Measurements from ENCODE around the gene CPEB3.

Gene CPEB3

GRCh38 chr10:92082583-92083280 is 208.1 kb downstream of the CPEB3 start:
- TF ChIP-seq CTCF (IDR thresholded peaks at IDR 0.05) (no peak), ZFX (IDR thresholded peaks at IDR 0.05; ENCODE audit: borderline replicate concordance) (no peak)
- no peak overlapping the region for H3K27ac ChIP-seq

- TF ChIP-seq CTCF (IDR thresholded peaks at IDR 0.05) (no peak), ZFX (IDR thresholded peaks at IDR 0.05; ENCODE audit: borderline replicate concordance) (no peak)
- H3K27ac ChIP-seq = no peak overlapping the region
These were observed 209.2 kb downstream of the CPEB3 start for GRCh38 chr10:92081641-92082040.

GRCh38 chr10:92080244-92080643 is 210.6 kb downstream of the CPEB3 start:
- no peak for TF ChIP-seq ZFX (IDR thresholded peaks at IDR 0.05; ENCODE audit: borderline replicate concordance)
- no peak for TF ChIP-seq CTCF (IDR thresholded peaks at IDR 0.05)
- no peak overlapping the region for H3K27ac ChIP-seq

GRCh38 chr10:92079003-92079402 is 211.9 kb downstream of the CPEB3 start:
- TF ChIP-seq CTCF (IDR thresholded peaks at IDR 0.05) (no peak), ZFX (IDR thresholded peaks at IDR 0.05; ENCODE audit: borderline replicate concordance) (no peak)
- no peak overlapping the region for H3K27ac ChIP-seq

GRCh38 chr10:92076722-92077121 is 214.2 kb downstream of the CPEB3 start:
- no peak overlapping the region for H3K27ac ChIP-seq
- TF ChIP-seq CTCF (IDR thresholded peaks at IDR 0.05) (no peak), ZFX (IDR thresholded peaks at IDR 0.05; ENCODE audit: borderline replicate concordance) (no peak)

- TF ChIP-seq ZFX (IDR thresholded peaks at IDR 0.05; ENCODE audit: borderline replicate concordance) = no peak
- no peak for TF ChIP-seq CTCF (IDR thresholded peaks at IDR 0.05)
These were observed 215.0 kb downstream of the CPEB3 start for GRCh38 chr10:92075829-92076228.

GRCh38 chr10:92074126-92074887 is 216.6 kb downstream of the CPEB3 start:
- TF ChIP-seq ZFX (IDR thresholded peaks at IDR 0.05; ENCODE audit: borderline replicate concordance) = no peak
- TF ChIP-seq CTCF (IDR thresholded peaks at IDR 0.05) = peak; percentile 32; the same call in 1 of the 2 replicates
- no peak overlapping the region for H3K27ac ChIP-seq

More at GRCh38 chr10:92075829-92076228, 215.0 kb downstream of the CPEB3 start:
- H3K27ac ChIP-seq = no peak overlapping the region
